CD4-positive, alpha-beta T cell treated with Interleukin-15 for 1 hour (primary cell): Measurements from ENCODE around the gene CTXND1.

Source experiments
- DNase-seq: peaks from one replicate; pipeline ENCODE4 v3.0.0-alpha.2; 2020

The CTXND1 gene

GRCh38 chr15:80208758-80209734, 43.0 kb downstream of the CTXND1 start:
- no peak for DNase-seq

DNA sequence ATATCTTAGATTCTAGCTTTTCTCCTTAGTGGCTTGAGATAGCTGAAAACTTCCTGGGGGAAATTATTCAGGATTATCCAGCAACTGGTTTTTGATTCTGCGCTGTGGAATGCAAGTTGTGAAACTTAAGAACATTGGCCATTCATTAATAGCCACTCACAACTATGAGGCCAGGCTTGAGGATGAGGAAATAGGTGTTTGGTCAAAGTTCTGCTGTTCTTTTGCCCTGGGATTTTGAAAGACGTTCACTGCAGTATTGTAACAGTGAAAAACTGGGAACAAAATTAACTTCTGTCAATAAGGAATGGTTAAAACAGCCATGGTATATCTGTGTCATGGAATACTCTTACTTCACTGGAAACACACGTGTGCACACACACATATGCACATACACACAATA, 44.1 kb downstream of the CTXND1 start:
- DNase-seq: no peak

DNA sequence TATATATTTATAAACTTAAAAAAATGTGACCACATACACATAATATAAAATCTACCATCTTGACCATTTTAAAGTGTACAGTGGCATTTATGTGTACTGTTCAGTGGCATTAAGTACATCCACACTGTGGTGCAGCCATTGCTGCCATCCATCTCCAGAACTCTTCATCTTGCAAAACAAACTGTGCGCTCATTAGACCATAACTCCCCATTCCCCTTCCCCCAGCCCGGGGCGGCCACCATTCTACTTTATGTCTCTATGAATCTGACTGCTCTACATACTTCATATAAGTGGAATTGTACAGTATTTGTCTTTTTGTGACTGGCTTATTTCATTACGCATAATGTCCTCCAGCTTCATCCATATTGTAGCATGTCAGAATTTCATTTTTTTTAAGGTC, 47.8 kb downstream of the CTXND1 start:
- no peak for DNase-seq

- DNase-seq: no peak
Measured at GRCh38 chr15:80203361-80203885, 48.6 kb downstream of the CTXND1 start.

GRCh38 chr15:80202641-80203360, 49.2 kb downstream of the CTXND1 start:
- no peak for DNase-seq

- no peak for DNase-seq
Measured at GRCh38 chr15:80202016-80202315, 50.0 kb downstream of the CTXND1 start.

DNA sequence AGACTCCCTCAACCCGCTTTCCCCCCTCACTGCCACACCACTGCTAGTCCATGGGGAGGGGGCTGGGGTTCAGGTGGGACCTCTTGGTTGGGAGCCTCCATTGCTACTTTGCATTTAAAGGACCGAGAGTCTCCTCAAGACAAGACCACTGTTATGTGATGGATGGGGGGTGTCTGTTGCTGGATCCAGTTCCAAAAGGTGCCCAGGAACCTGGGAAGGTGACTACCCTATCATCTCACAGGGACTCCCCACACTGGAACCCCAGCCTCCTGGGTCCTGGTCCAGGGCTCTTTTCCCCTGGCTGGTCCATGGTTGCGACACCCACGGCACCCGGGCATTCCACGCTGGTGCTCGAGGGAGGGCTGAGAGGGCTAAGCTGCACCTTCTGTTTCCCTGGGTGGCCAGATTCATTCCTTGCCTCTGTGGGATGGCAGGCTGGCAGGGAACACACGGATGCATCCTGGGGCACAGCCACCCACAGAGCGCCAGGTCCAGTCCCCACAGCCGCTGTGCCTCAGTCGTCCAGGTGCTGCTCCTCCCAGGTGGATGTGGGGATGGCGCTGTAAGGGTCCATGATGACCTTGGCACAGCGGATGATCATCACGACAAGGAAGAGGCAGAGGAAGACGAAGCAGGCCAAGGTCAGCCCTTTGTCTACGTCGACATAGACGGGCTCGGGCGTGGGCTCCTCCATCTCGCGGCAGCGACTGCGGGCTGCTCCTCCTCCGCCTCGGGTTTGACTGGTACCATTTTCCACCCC, 50.6 kb downstream of the CTXND1 start:
- no peak for DNase-seq

- no peak for DNase-seq
Measured at GRCh38 chr15:80199869-80200268, 52.1 kb downstream of the CTXND1 start.

GRCh38 chr15:80199366-80199765, 52.6 kb downstream of the CTXND1 start:
- DNase-seq: no peak

DNA sequence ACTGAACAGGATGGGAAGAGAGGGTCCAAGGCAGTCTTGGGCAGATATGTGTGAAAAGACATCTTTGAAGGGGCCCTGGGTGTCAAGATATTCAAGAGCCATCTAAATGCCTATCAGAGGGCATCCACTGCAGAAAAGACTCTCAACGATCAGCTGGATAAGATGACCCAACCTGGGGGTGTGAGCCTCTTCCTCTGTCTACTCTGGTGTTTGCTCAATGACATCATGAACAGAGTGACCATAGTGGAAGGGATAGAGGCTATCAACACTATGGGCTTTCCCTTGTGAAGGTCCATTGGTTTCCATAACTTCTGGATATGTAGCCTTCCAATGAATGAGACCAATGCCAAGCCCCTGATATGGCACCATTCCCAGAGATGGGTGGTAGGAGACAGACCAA, 57.1 kb downstream of the CTXND1 start:
- no peak for DNase-seq

DNA sequence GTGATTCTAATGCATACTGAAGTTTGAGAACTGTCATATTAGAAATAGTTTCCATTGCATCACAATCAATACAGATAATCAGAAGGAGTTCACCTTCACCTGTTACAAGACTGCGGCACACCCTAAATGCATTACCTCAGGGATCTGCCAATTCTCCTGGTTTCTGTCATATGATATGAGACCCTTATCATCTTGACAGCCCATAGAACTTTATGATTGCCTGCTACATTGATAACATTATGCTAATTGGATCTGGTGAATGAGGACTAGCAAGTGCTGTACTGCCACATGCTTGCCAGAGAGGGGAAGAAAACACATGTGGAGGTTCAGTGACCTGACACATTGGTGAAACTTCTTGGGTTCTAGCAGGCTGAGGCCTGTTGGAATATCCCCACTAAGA, 57.8 kb downstream of the CTXND1 start:
- DNase-seq: no peak

GRCh38 chr15:80191897-80192595, 60.0 kb downstream of the CTXND1 start:
- DNase-seq: no peak

- no peak for DNase-seq
Measured at GRCh38 chr15:80191198-80191597, 60.8 kb downstream of the CTXND1 start.

- no peak for DNase-seq
Measured at GRCh38 chr15:80188251-80188650, 63.8 kb downstream of the CTXND1 start.

DNA sequence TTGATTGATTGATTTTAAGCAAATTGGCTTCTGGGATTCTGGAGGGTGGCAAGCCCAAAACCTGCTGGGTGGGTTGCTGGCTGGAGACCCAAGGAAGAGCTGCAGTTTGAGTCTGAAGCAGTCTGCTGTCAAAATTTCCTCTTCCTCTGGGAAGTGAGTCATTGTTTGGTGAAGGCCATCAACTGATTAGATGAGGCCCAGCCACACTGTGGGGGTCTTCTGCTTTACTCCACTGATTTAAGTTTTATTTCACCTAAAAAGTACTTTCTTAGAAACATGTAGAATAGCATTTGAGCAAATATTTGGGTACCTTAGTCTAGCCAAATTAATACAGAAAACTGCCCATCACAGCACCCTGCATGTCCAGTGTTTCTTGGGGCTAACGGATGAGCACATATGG, 65.4 kb downstream of the CTXND1 start:
- no peak for DNase-seq

- no peak for DNase-seq
Measured at GRCh38 chr15:80186066-80186465, 65.9 kb downstream of the CTXND1 start.

- DNase-seq: no peak
Measured at GRCh38 chr15:80185152-80185551, 66.9 kb downstream of the CTXND1 start.

DNA sequence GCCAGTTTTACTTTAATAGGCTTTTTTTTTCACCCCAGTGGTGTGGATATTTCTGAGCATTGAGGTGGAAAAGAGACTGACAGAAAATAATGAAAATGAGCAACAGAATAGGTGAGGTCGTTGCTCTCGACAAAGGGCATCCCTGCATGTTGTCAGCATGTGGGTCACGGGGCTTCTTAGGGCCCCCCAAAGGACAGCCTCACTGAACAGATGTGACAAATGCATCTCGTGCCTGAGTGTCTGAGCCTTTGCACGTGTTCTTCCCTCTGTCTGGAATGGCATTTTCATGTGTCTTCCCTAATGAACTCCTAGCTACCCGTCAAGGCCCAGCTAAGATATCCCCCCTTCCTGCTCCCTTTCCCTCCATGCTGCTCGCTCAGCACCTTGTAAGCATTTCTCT, 67.5 kb downstream of the CTXND1 start:
- DNase-seq: no peak

DNA sequence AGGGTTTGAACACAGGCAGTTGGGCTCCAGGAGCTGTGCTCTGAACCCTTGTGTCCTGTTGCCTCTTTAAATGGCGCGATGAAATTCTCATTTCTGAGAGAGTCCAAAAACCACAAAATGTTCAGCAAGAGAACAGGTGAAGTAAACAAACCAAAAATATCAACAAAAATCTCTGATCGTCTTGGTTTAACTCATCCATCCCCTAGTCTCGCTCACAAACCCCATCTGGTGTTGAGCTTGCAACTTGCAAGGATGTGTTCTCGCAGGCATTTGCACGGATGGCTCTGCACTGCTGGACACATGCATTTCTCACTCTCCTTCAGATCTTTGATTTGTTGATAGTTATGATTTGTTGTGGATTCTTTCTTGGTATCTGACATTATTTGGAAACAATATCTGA, 68.1 kb downstream of the CTXND1 start:
- DNase-seq: no peak

- no peak for DNase-seq
Measured at GRCh38 chr15:80183306-80183705, 68.7 kb downstream of the CTXND1 start.

- DNase-seq: no peak
Measured at GRCh38 chr15:80182611-80183261, 69.3 kb downstream of the CTXND1 start.

- DNase-seq: no peak
Measured at GRCh38 chr15:80180986-80181385, 71.0 kb downstream of the CTXND1 start.
